ENCODE measurements around the gene REG3G.
A peak's percentile ranks its signal among the peaks of the same experiment; 100 is the strongest.

REG3G gene

DNA sequence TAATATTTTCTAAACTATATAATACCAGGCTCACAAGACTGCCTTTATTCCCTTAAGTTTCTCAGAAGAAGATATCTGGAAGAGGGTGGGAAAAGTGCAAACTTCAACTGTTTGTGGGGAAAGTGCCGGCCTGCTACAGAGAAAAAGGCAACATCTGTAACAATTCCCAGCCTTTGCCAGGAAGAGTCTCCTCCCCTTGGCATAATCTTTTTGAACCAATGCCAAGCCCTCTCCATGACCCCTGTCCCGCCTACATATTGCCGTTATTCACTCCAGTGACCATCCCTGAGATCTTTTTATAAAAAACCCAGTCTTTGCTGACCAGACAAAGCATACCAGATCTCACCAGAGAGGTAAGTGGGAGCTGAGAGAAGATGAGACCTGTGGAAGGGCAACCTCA, at the start of gene REG3G:
TSS of gene REG3G (plus strand) at position 282 of the 400 bp plus-strand sequence. CDS start 392 bp downstream, outside the sequence.
- no peak for DNase-seq (ENCODE audit: low spot score)

DNA sequence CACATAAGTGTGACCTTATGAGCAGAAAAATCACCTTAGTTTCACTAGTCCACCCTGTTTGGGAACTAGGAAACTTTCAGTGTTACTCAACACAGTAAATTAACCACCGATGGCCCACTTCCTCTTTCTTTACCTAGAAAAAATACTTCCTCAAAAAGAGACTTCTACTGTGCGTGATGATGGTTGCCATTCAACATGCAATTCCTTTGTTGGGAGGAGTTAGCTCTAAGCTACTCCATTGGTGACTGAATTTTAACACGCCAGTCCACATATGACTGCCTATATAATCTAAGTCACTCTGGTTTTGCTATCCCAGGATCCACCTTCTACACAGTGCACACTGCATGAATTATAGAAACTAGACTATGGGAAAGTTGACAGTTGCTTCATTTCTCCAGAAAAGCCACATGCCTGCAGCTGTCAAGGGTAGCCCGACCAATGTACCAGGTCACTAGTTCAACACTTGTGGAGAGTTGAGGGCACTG, 47.8 kb upstream of the REG3G start:
- DNase-seq (ENCODE audit: low spot score): no peak

- DNase-seq (ENCODE audit: low spot score): no peak
These were observed 47.2 kb upstream of the REG3G start for GRCh38 chr2:78978340-78978739.

- peak; percentile 57 for DNase-seq (ENCODE audit: low spot score)
These were observed 45.9 kb upstream of the REG3G start for GRCh38 chr2:78979380-78980151.

DNA sequence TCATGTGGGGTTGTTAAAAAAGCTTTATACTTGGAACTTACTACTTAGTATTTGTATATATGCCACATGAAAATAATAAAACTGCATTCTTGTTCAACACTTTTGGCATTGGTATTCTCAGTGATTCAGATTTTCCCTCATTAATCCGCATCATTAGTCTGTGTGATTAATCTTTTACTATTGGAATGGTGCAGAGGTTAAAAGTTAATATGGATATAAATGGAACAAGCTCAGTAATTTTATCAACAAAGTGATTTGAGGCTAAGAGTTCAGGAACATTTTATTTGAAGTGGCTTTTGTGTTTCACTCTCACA, 45.4 kb upstream of the REG3G start:
- DNase-seq (ENCODE audit: low spot score): no peak

DNA sequence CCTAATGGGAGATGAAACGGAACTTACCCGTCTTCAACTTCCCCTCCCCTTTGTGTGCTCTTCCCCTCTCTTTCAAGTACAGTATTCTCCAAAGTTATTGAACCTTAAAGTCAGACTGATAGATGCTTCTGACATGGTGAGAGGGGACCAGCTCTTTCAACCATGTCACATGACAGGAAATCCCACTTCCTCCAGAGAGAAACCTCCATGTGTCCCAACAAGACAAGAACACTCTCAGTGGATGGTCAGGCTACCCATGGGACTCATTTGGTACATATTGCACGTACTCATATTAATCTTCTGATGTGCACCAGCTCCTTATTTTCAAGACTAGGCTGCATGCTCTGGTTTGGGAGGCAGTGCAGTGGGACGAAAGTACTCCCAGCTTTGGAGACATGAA, 44.6 kb upstream of the REG3G start:
- no peak for DNase-seq (ENCODE audit: low spot score)

- no peak for DNase-seq (ENCODE audit: low spot score)
These were observed 42.7 kb upstream of the REG3G start for GRCh38 chr2:78982638-78983330.

- no peak for DNase-seq (ENCODE audit: low spot score)
These were observed 41.1 kb upstream of the REG3G start for GRCh38 chr2:78984386-78984785.

- no peak for DNase-seq (ENCODE audit: low spot score)
These were observed 39.9 kb upstream of the REG3G start for GRCh38 chr2:78985558-78985957.

- DNase-seq (ENCODE audit: low spot score): no peak
These were observed 36.5 kb upstream of the REG3G start for GRCh38 chr2:78989051-78989450.

DNA sequence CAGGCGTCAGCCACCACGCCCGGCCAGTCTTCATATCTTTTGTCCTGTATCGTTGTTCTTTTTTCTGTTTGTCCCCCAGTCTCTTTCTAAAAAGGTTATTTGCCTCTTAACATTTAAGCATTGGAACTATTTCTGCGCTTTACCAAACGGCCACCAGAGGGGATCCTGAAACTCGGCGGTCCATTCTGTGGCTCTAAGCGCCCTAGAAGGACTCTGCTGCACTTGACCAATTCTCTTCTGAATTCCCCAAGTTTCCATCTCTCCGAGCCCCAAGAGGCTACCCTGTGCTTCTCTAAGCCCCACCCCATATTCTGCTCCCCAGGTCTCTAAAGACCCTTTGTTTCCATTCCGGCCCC, 33.1 kb upstream of the REG3G start:
- DNase-seq (ENCODE audit: low spot score): peak; percentile 76

DNA sequence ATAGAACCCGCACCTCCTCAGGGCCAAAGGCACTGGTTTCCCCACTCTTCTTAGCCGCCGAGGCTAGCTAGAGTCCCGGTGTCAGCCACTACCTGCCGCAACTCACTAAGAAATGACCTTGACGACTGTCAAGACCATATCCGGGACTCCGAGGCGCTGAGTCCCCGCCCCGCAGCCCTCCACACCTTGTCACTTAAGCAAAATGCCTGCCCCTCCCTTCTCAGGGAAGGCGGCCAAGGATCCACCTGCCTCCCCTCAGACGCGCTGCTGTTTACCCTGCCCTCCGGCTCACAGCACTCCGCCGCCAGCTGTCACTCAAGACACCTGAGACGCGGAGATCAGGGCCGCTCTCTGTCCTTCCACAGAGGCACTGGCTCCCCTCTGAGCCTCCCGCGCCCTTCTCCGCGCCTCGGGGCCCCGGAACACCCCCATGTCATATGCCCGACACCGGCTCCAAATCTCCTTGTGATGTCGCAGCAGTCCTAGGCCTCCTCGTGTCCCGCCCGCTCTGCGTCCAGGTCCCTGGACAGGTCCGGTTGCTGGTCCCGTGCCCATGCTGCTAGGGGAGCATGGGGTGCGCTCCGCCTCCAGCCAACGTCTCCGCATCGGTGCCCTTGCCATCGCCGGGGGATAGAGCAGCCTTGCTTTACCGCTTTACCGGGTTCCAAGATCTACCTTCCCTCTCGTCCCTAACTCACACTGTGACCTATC, 32.5 kb upstream of the REG3G start:
- DNase-seq (ENCODE audit: low spot score): peak; percentile 78

GRCh38 chr2:78993518-78994148, 31.9 kb upstream of the REG3G start:
- DNase-seq (ENCODE audit: low spot score): no peak

DNA sequence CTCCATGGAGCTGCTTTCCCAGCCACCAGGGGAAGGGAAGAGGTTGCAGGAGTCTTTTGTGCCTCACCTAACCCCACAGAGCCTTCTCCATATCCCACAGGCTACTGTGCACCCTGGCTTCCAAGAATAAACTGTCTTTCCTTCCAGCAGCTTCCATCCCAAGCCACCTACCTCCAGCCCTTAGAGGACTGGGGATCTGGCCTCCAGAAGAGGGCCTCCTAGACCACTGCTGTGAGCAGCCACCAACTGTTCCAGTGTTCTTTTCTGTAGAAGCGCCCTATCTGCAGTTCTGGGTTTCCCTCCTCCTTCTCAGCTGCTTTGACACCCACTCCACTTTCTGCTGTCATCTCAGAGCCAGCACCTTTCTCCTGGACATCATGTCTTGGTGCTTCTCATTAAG, 30.7 kb upstream of the REG3G start:
- DNase-seq (ENCODE audit: low spot score): no peak

DNA sequence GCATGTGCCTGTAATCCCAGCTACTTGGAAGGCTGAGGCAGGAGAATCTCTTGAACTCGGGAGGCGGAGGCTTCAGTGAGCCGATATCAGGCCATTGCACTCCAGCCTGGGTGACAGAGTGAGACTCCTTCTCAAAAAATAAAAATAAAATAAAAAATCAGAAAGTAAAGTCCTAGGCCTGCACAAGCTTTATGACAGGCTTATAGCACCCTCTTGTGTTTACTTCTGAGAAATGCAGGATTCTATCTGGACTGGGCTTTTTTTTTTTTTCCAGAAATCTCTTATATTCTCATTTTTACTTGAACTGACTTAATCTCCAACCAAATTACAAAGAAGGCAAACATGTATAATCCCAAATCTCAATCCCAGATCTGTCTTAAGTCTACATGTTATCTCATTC, 26.1 kb upstream of the REG3G start:
- no peak for DNase-seq (ENCODE audit: low spot score)

DNA sequence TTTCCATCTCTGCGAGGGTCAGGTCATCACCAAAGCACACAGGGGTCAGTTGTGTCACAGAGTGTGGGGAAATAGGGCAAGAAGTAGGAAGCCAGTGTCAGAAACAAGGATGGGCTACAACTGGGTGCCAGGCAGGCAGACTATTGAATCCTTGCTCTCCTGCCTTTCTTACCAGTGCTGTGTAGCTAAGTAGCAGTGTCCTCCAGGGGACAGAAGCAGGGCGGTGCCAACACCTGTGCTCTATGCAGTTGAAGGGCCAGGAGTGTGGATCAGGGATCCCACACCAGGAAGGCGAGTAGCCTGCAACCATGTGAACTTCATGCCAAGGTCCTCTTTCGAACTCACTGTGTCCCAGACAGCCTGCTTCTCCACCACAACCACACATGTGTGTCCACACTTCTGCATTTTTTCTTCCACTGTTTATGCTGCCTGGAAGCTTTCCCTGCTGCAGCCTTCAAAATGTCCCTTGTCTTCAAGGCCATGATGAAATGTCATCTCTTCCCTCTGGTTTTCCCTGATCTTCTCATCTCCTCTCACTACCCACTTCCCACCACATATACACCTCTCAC, 25.4 kb upstream of the REG3G start:
- DNase-seq (ENCODE audit: low spot score): no peak

- DNase-seq (ENCODE audit: low spot score): no peak
These were observed 24.2 kb upstream of the REG3G start for GRCh38 chr2:79001285-79001684.

GRCh38 chr2:79004680-79005079, 20.8 kb upstream of the REG3G start:
- no peak for DNase-seq (ENCODE audit: low spot score)

DNA sequence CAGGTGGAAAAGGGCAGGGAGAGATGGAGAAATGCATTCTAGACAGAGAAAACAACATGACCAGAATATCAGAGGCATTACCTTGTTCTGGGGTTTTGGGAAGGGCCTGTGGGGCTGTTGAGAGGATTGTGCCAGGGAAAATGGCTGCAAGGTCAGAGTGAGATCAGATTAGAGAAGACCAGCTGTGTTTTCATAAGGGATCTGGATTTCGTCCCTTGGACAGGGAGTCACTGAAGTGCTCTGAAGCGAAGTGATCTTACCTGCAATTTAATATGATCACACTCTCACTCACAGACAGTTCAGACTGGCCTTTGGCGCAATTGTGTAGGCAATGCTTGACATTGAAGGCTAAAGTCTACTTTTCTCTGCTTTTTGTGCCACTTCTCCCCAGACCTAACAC, 20.3 kb upstream of the REG3G start:
- no peak for DNase-seq (ENCODE audit: low spot score)

DNA sequence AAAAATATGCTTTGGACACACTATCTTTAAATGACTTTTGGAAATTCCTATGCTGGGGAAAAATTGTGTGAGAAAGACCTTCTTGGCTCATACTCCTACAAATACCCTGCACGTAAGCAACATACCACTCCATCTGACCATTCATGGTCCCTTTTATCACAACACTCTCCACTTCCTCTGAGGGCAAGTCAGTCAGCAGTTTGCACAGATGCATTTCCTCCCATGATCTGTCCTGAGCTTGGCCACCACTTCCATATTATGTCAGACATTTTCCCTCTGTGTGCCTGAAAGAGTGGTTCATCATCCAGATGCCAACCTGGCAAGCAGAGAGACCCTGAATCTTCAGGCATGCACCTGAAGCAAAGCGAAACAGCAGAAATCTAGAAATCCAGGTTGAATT, 16.1 kb upstream of the REG3G start:
- DNase-seq (ENCODE audit: low spot score): no peak

GRCh38 chr2:79011496-79011895, 14.0 kb upstream of the REG3G start:
- DNase-seq (ENCODE audit: low spot score): no peak

- DNase-seq (ENCODE audit: low spot score): no peak
These were observed 11.9 kb upstream of the REG3G start for GRCh38 chr2:79013629-79014028.
